ENCODE results near the gene TMUB2.
"Not testable (repeated sequence)": the region's sequence is repeated elsewhere in the genome, so short reads cannot be mapped to it uniquely, and the experiment has no call there.

TMUB2 gene

GRCh38 chr17:44186307-44187130 lies at the start of gene TMUB2:
Gene TMUB2, plus strand, starts transcription at chr17:44186972. Its CDS starts 737 bp downstream, at chr17:44187709.
- peak; percentile 98 for DNase-seq

- peak; percentile 9 for DNase-seq
Observed at GRCh38 chr17:44137891-44138709, 48.7 kb upstream of the TMUB2 start.

- not testable (repeated sequence) for DNase-seq
Observed at GRCh38 chr17:44143921-44144320, 42.9 kb upstream of the TMUB2 start.

- no peak for DNase-seq
Observed at GRCh38 chr17:44144966-44145739, 41.6 kb upstream of the TMUB2 start.

- DNase-seq = no peak
Observed at GRCh38 chr17:44146375-44147346, 40.1 kb upstream of the TMUB2 start.

- no peak for DNase-seq
Observed at GRCh38 chr17:44147812-44148211, 39.0 kb upstream of the TMUB2 start.

- not testable (repeated sequence) for DNase-seq
Observed at GRCh38 chr17:44149066-44149465, 37.7 kb upstream of the TMUB2 start.

- no peak for DNase-seq
Observed at GRCh38 chr17:44149750-44150329, 36.9 kb upstream of the TMUB2 start.

- no peak for DNase-seq
Observed at GRCh38 chr17:44152875-44153274, 33.9 kb upstream of the TMUB2 start.

GRCh38 chr17:44155488-44155887 lies 31.3 kb upstream of the TMUB2 start:
- no peak for DNase-seq

- DNase-seq = no peak
Observed at GRCh38 chr17:44159519-44160210, 27.1 kb upstream of the TMUB2 start.

GRCh38 chr17:44164476-44164875 lies 22.3 kb upstream of the TMUB2 start:
- no peak for DNase-seq

GRCh38 chr17:44167181-44167861 lies 19.5 kb upstream of the TMUB2 start:
- DNase-seq = no peak

GRCh38 chr17:44170135-44170498 lies 16.7 kb upstream of the TMUB2 start:
- no peak for DNase-seq

GRCh38 chr17:44170499-44171201 lies 16.1 kb upstream of the TMUB2 start, which contains the start of gene ASB16:
Gene ASB16, plus strand, starts transcription at chr17:44170704. Its CDS starts 86 bp downstream, at chr17:44170790.
- no peak for DNase-seq

GRCh38 chr17:44171931-44172455 lies 14.8 kb upstream of the TMUB2 start:
- DNase-seq = no peak

- no peak for DNase-seq
Observed at GRCh38 chr17:44174427-44174826, 12.3 kb upstream of the TMUB2 start.

- no peak for DNase-seq
Observed at GRCh38 chr17:44176257-44176656, 10.5 kb upstream of the TMUB2 start.
